Measurements from ENCODE around the gene TEKTIP1. TPM values are rescaled to one million over a fixed set of nuclear protein-coding genes. Genes with fewer than 3 reads are reported as not detected.
A peak's percentile ranks its signal among the peaks of the same experiment; 100 is the strongest.

TEKTIP1 gene
- total and polyA plus RNA-seq, 2 donors (not counting 1 experiment from before 2014, with no cell fraction given): 6.3 to 17.3 TPM

DNA sequence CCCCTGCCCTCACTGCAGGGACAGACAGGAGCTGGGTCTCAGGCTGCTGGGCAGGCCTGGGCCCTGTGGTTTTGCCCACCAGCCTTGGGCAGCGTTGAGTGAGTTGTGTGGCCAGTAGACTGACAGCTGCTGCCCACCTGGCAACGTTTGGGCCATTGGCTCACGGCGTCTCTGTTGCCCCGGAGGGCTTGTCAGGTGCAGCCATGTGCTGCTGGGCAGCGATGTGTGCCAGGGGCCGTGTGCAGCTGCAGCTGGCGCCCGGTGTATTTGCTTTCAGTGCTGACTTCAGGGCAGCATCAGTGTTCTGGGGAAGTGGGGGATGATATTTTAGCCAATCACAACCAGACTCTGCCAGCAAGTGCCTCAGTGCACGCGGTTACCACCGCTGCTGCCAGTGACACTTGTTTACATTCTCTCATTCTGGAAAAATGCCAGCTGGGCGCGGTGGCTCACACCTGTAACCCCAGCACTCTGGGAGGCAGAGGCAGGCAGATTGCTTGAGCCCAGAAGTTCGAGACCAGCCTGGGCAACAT lies 22.2 kb upstream of the TEKTIP1 start:
- CTCF ChIA-PET: interaction anchor here (1.2 to 1.6 kb wide), 2 partner anchors 28 to 31 kb away, joined by 3 read pairs; no protein-coding TSS in a partner anchor
- H3K4me3 ChIP-seq (ENCODE audit: control extremely low read depth in 1 of 5, extremely low read depth in 1 of 5, insufficient read depth in 1 of 5, low read depth in 2 of 5, low read length in 4 of 5): no peak overlapping the region
- Mint-ChIP-seq H3K4me3 (peak overlapping the region; percentile 2), H3K9me3 (ENCODE audit: insufficient read depth) (no peaks in the 10 kb centered on the region), H3K4me1 (peaks cover 50% of the 10 kb centered on the region), H3K27me3 (no peaks in the 10 kb centered on the region), H3K27ac (peak overlapping the region; percentile 83)
- H3K36me3 ChIP-seq (replicated peaks in 1 of 2; ENCODE audit: control extremely low read depth in 1 of 2, control insufficient read depth in 1 of 2, extremely low read depth in 1 of 2, insufficient read depth in 2 of 2, low read length in 1 of 2): peaks cover 0 to 31% of the 10 kb centered on the region in 2 experiments
- H3K9ac ChIP-seq (ENCODE audit: low read length): no peak overlapping the region
- WGBS (ENCODE audit: insufficient coverage): 10% methylated on average over 14 of the region's 15 CpGs
- peaks cover 10 to 31% of the 10 kb centered on the region in 2 donors for H3K4me1 ChIP-seq (ENCODE audit: control insufficient read depth in 2 of 2, insufficient read depth in 2 of 2, low read length in 2 of 2)
- H3K4me2 ChIP-seq (replicated peaks; ENCODE audit: low read depth, low read length, poor library complexity, severe bottlenecking): peak overlapping the region; percentile 61
- H3K79me2 ChIP-seq (ENCODE audit: control insufficient read depth, insufficient read depth, low read length): peaks cover 98% of the 10 kb centered on the region
- H4K20me1 ChIP-seq (ENCODE audit: control insufficient read depth, insufficient read depth, low read length, poor library complexity, severe bottlenecking): peaks cover 97% of the 10 kb centered on the region
- H2AFZ ChIP-seq (ENCODE audit: insufficient read depth, low read depth, low read length, poor library complexity, severe bottlenecking): no peak overlapping the region
- H3K27me3 ChIP-seq (replicated peaks in 1 of 4; ENCODE audit: control extremely low read depth in 1 of 4, control insufficient read depth in 3 of 4, insufficient read depth in 4 of 4, low read length in 3 of 4): no peaks in the 10 kb centered on the region
- peaks cover 0 to 5% (median 0%) of the 10 kb centered on the region in 3 donors for H3K9me3 ChIP-seq (ENCODE audit: control extremely low read depth in 1 of 3, control insufficient read depth in 2 of 3, insufficient read depth in 1 of 3, low read length in 2 of 3)
- POLR2A ChIA-PET: interaction anchor here (0.9 kb wide), 1 partner anchor 13 kb away, joined by 3 read pairs; no protein-coding TSS in a partner anchor
- intact Hi-C loops (cut with micrococcal nuclease): loop anchor here (5.0 kb wide), 1 partner anchor 36 kb away; no protein-coding TSS in a partner anchor
- ATAC-seq (ENCODE audit: low read depth) (peak; percentile 85), DNase-seq (peak; percentile 78)
- TF ChIP-seq, protein P1, sequence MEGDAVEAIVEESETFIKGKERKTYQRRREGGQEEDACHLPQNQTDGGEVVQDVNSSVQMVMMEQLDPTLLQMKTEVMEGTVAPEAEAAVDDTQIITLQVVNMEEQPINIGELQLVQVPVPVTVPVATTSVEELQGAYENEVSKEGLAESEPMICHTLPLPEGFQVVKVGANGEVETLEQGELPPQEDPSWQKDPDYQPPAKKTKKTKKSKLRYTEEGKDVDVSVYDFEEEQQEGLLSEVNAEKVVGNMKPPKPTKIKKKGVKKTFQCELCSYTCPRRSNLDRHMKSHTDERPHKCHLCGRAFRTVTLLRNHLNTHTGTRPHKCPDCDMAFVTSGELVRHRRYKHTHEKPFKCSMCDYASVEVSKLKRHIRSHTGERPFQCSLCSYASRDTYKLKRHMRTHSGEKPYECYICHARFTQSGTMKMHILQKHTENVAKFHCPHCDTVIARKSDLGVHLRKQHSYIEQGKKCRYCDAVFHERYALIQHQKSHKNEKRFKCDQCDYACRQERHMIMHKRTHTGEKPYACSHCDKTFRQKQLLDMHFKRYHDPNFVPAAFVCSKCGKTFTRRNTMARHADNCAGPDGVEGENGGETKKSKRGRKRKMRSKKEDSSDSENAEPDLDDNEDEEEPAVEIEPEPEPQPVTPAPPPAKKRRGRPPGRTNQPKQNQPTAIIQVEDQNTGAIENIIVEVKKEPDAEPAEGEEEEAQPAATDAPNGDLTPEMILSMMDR (IDR thresholded peaks at IDR 0.05): no peak
- no peak for TF ChIP-seq EZH2 (IDR thresholded peaks at IDR 0.05; ENCODE audit: borderline replicate concordance, insufficient read depth, low read depth, low read length, poor library complexity, severe bottlenecking)
- H3K27ac ChIP-seq (ENCODE audit: low read length in 2 of 2): peak overlapping the region; percentile 58 to 72

GRCh38 chr19:3517638-3518037 lies 21.3 kb upstream of the TEKTIP1 start:
- H3K9ac ChIP-seq (ENCODE audit: low read length): no peak overlapping the region
- TF ChIP-seq, protein P1 (IDR thresholded peaks at IDR 0.05): no peak
- TF ChIP-seq EZH2 (IDR thresholded peaks at IDR 0.05; ENCODE audit: borderline replicate concordance, insufficient read depth, low read depth, low read length, poor library complexity, severe bottlenecking): no peak
- Mint-ChIP-seq H3K4me1 (peaks cover 47% of the 10 kb centered on the region), H3K9me3 (ENCODE audit: insufficient read depth) (no peaks in the 10 kb centered on the region), H3K4me3 (no peak overlapping the region), H3K27me3 (no peaks in the 10 kb centered on the region), H3K27ac (no peak overlapping the region)
- ChIA-PET CTCF (interaction anchor here (0.7 to 1.2 kb wide), 2 partner anchors 27 to 740 kb away, joined by 3 read pairs; no protein-coding TSS in a partner anchor), POLR2A (interaction anchor here (0.7 kb wide), 1 partner anchor 57 kb away, joined by 5 read pairs; no protein-coding TSS in a partner anchor)
- WGBS (ENCODE audit: insufficient coverage): no CpG with 5 or more reads among the region's 2 CpGs
- peaks cover 97% of the 10 kb centered on the region for H4K20me1 ChIP-seq (ENCODE audit: control insufficient read depth, insufficient read depth, low read length, poor library complexity, severe bottlenecking)
- H3K9me3 ChIP-seq (ENCODE audit: control extremely low read depth in 1 of 3, control insufficient read depth in 2 of 3, insufficient read depth in 1 of 3, low read length in 2 of 3): peaks cover 0 to 5% (median 0%) of the 10 kb centered on the region in 3 donors
- H3K36me3 ChIP-seq (replicated peaks in 1 of 2; ENCODE audit: control extremely low read depth in 1 of 2, control insufficient read depth in 1 of 2, extremely low read depth in 1 of 2, insufficient read depth in 2 of 2, low read length in 1 of 2): peaks cover 0 to 30% of the 10 kb centered on the region in 2 experiments
- peak overlapping the region in 1 of 2 donors; percentile 21 for H3K27ac ChIP-seq (ENCODE audit: low read length in 2 of 2)
- DNase-seq: no peak
- no peak overlapping the region for H3K4me3 ChIP-seq (ENCODE audit: control extremely low read depth in 1 of 5, extremely low read depth in 1 of 5, insufficient read depth in 1 of 5, low read depth in 2 of 5, low read length in 4 of 5)
- H3K27me3 ChIP-seq (replicated peaks in 1 of 4; ENCODE audit: control extremely low read depth in 1 of 4, control insufficient read depth in 3 of 4, insufficient read depth in 4 of 4, low read length in 3 of 4): no peaks in the 10 kb centered on the region
- peaks cover 10 to 31% of the 10 kb centered on the region in 2 donors for H3K4me1 ChIP-seq (ENCODE audit: control insufficient read depth in 2 of 2, insufficient read depth in 2 of 2, low read length in 2 of 2)
- intact Hi-C loops (cut with micrococcal nuclease): loop anchor here (5.0 kb wide), 1 partner anchor 35 kb away; no protein-coding TSS in a partner anchor
- H3K4me2 ChIP-seq (replicated peaks; ENCODE audit: low read depth, low read length, poor library complexity, severe bottlenecking): no peak overlapping the region
- peaks cover 98% of the 10 kb centered on the region for H3K79me2 ChIP-seq (ENCODE audit: control insufficient read depth, insufficient read depth, low read length)
- no peak for ATAC-seq (ENCODE audit: low read depth)
- H2AFZ ChIP-seq (ENCODE audit: insufficient read depth, low read depth, low read length, poor library complexity, severe bottlenecking): no peak overlapping the region

All from B cell (primary cell).